IMR-90 (cell line): ENCODE measurements around the gene SLC7A6. TPM values are rescaled to one million over a fixed set of nuclear protein-coding genes. Genes with fewer than 3 reads are reported as not detected.

Source experiments
- ATAC-seq: fragments of 200-7000 bp; cut with Tn5 transposase; 2 replicates; pipeline ENCODE4 v1.9.1; 2020; ENCODE audit warnings: low read depth, mild to moderate bottlenecking, moderate library complexity
- BruUV-seq: library from RNA; stranded (reverse); fragments of 400-500 nt; replicated peaks from 2 replicates; lab custom pipeline; 2021; lab: Mats Ljungman, UMichigan
- CTCF ChIA-PET: fragments of 300-600 bp; formaldehyde crosslinking; extraction: SDS; loops from one replicate; lab custom pipeline; 2021; ENCODE audit warnings: antibody characterized with exemption; lab: Yijun Ruan, JAX
- POLR2A ChIA-PET: fragments of 300-600 bp; sonication (Branson Sonifier 250); formaldehyde crosslinking; loops from one replicate; lab custom pipeline; 2022; ENCODE audit warnings: antibody characterized with exemption; ENCODE audit not compliant: unreplicated experiment; lab: Charles Lee
- DNase-seq: peaks from one replicate; pipeline ENCODE4 v3.0.0; 2013
- H2AFZ ChIP-seq: replicated peaks from 2 replicates; pipeline ENCODE3; 2013; ENCODE audit warnings: low read length, mild to moderate bottlenecking; ENCODE audit not compliant: poor library complexity
- H2AK5ac ChIP-seq: 2 replicates; pipeline ENCODE4 v1.6.1; 2013; ENCODE audit warnings: low read depth, low read length, inconsistent platforms
- H2AK9ac ChIP-seq: replicated peaks from 2 replicates; pipeline ENCODE3; 2013; ENCODE audit warnings: mild to moderate bottlenecking, low read depth, low read length, moderate library complexity; ENCODE audit not compliant: poor library complexity
- H2BK120ac ChIP-seq: 2 replicates; pipeline ENCODE4 v1.6.1; 2013; ENCODE audit warnings: low read depth, low read length, inconsistent platforms
- H2BK15ac ChIP-seq: 3 replicates; pipeline ENCODE4 v1.6.1; 2013; ENCODE audit warnings: low read depth, low read length, inconsistent platforms
- H2BK20ac ChIP-seq: 2 replicates; pipeline ENCODE4 v1.6.1; 2013; ENCODE audit warnings: low read depth, mild to moderate bottlenecking, inconsistent platforms, low read length, moderate library complexity
- H2BK5ac ChIP-seq: 2 replicates; pipeline ENCODE4 v1.6.1; 2013; ENCODE audit warnings: mild to moderate bottlenecking, low read depth, low read length, inconsistent platforms; ENCODE audit not compliant: poor library complexity, severe bottlenecking
- H3K14ac ChIP-seq: replicated peaks from 2 replicates; pipeline ENCODE4 v1.6.1; 2013; ENCODE audit warnings: low read depth, low read length, inconsistent platforms
- H3K18ac ChIP-seq: 2 replicates; pipeline ENCODE4 v1.6.1; 2013; ENCODE audit warnings: low read depth, low read length, control low read depth
- H3K23ac ChIP-seq: 2 replicates; pipeline ENCODE4 v1.6.1; 2013; ENCODE audit warnings: low read depth, low read length, inconsistent platforms
- H3K27ac ChIP-seq: 2 replicates; pipeline ENCODE4 v1.5.1; 2013; ENCODE audit warnings: mild to moderate bottlenecking, control low read depth, low read length; ENCODE audit not compliant: insufficient read depth
- H3K27me3 ChIP-seq: 2 replicates; pipeline ENCODE4 v1.6.1; 2013; ENCODE audit warnings: low read length; ENCODE audit not compliant: control insufficient read depth, insufficient read depth
- H3K36me3 ChIP-seq: 2 replicates; pipeline ENCODE4 v1.6.1; 2013; ENCODE audit warnings: low read length, mixed read lengths; ENCODE audit not compliant: control insufficient read depth, insufficient read depth
- H3K4ac ChIP-seq: 2 replicates; pipeline ENCODE4 v1.6.1; 2013; ENCODE audit warnings: low read depth, low read length, inconsistent platforms
- H3K4me1 ChIP-seq: 2 replicates; pipeline ENCODE4 v1.6.1; 2013; ENCODE audit warnings: low read length, mixed read lengths; ENCODE audit not compliant: control insufficient read depth, insufficient read depth
- H3K4me2 ChIP-seq: 2 replicates; pipeline ENCODE4 v1.6.1; 2013; ENCODE audit warnings: low read depth, mild to moderate bottlenecking, control low read depth, low read length, moderate library complexity
- H3K4me3 ChIP-seq: 2 replicates; pipeline ENCODE4 v1.5.1; 2013; ENCODE audit warnings: low read depth, mild to moderate bottlenecking, control low read depth, low read length, moderate library complexity; ENCODE audit not compliant: insufficient read depth
- H3K56ac ChIP-seq: 2 replicates; pipeline ENCODE4 v1.6.1; 2013; ENCODE audit warnings: low read length, inconsistent platforms; ENCODE audit not compliant: insufficient read depth; ENCODE audit errors: extremely low read depth
- H3K79me1 ChIP-seq, 2 experiments: 2 replicates each; pipeline ENCODE4 v1.6.1; 2013; ENCODE audit warnings: low read length in 2 of 2, inconsistent platforms in 1 of 2, low read depth in 1 of 2
- H3K9ac ChIP-seq: 2 replicates; pipeline ENCODE4 v1.6.1; 2013; ENCODE audit warnings: low read depth, low read length, control low read depth
- H3K9me1 ChIP-seq: 2 replicates; pipeline ENCODE4 v1.6.1; 2013; ENCODE audit warnings: low read length, inconsistent platforms; ENCODE audit not compliant: insufficient read depth
- H3K9me3 ChIP-seq: 2 replicates; pipeline ENCODE4 v1.6.1; 2013; ENCODE audit warnings: low read length; ENCODE audit not compliant: control insufficient read depth, insufficient read depth
- H4K20me1 ChIP-seq: 2 replicates; pipeline ENCODE4 v1.6.1; 2013; ENCODE audit warnings: low read length, inconsistent platforms; ENCODE audit not compliant: insufficient read depth
- H4K5ac ChIP-seq: 2 replicates; pipeline ENCODE4 v1.6.1; 2013; ENCODE audit warnings: mild to moderate bottlenecking, low read depth, low read length, control low read depth
- H4K8ac ChIP-seq, 2 experiments: 2 replicates each; pipeline ENCODE4 v1.6.1; 2013; ENCODE audit warnings: low read depth in 2 of 2, low read length in 2 of 2, control low read depth in 1 of 2, inconsistent platforms in 1 of 2
- H4K91ac ChIP-seq: 2 replicates; pipeline ENCODE4 v1.6.1; 2013; ENCODE audit warnings: low read depth, low read length, inconsistent platforms; ENCODE audit not compliant: insufficient read depth
- BHLHE40 ChIP-seq: fragments of 150-350 bp; IDR thresholded peaks from 2 replicates; pipeline ENCODE4 v1.6.1; 2016; ENCODE audit warnings: mild to moderate bottlenecking, low read depth, low read length
- CEBPB ChIP-seq: IDR thresholded peaks from 2 replicates; pipeline ENCODE4 v1.6.1; 2012; ENCODE audit warnings: low read depth, low read length, improper control_type of control experiment
- CHD1 ChIP-seq: IDR thresholded peaks from 2 replicates; pipeline ENCODE4 v1.6.1; 2012; ENCODE audit warnings: low read depth, low read length, improper control_type of control experiment
- FOS ChIP-seq: fragments of 150-350 bp; IDR thresholded peaks from 2 replicates; pipeline ENCODE4 v1.6.1; 2016; ENCODE audit warnings: low read depth, low read length
- MAFK ChIP-seq: IDR thresholded peaks from 2 replicates; pipeline ENCODE4 v1.6.1; 2012; ENCODE audit warnings: low read depth, low read length, improper control_type of control experiment
- MAZ ChIP-seq: IDR thresholded peaks from 2 replicates; pipeline ENCODE4 v1.6.1; 2012; ENCODE audit warnings: low read depth, mild to moderate bottlenecking, low read length, improper control_type of control experiment, moderate library complexity, borderline replicate concordance
- NFE2L2 ChIP-seq: fragments of 150-350 bp; IDR thresholded peaks from 2 replicates; pipeline ENCODE4 v1.6.1; 2016; ENCODE audit warnings: low read depth, mild to moderate bottlenecking, low read length
- RCOR1 ChIP-seq: IDR thresholded peaks from 2 replicates; pipeline ENCODE4 v1.6.1; 2012; ENCODE audit warnings: mild to moderate bottlenecking, low read length, improper control_type of control experiment; ENCODE audit not compliant: insufficient replicate concordance
- RFX5 ChIP-seq: IDR thresholded peaks from 2 replicates; pipeline ENCODE4 v1.8.0; 2012; ENCODE audit warnings: low read depth, mild to moderate bottlenecking, low read length, moderate library complexity
- WGBS, 2 experiments: methylation state at CpG; one replicate each; pipeline versions ENCODE4 v1.1.5 to v1.1.7; 2013; ENCODE audit warnings: missing lambda C conversion rate in 2 of 2; ENCODE audit not compliant: insufficient read length in 1 of 2; ENCODE audit errors: extremely low coverage in 2 of 2; 5-methylcytosine and 5-hydroxymethylcytosine counted together
- dilution Hi-C: fragments of 300-500 bp; cut with HindIII; formaldehyde crosslinking; loops from one replicate; pipeline ENCODE4 v1.14.3; 2018; ENCODE audit warnings: low sequenced_read_pairs; ENCODE audit not compliant: unreplicated experiment
- in situ Hi-C: fragments of 300-500 bp; cut with MboI; formaldehyde crosslinking; loops from 3 replicates; pipeline ENCODE4 v1.14.3; 2019; ENCODE audit warnings: low sequenced_read_pairs, inconsistent platforms, mixed read lengths
- intact Hi-C: fragments of 100-400 bp; cut with micrococcal nuclease; formaldehyde crosslinking; loops from 2 replicates; pipeline ENCODE4 v1.10.0; 2022
- polyA plus RNA-seq, 3 experiments: library from polyadenylated mRNA; depleted of rRNA; stranded (reverse); fragments of >200 nt; gene quantifications; 2 replicates each; pipeline ENCODE4 v1.2.3, GENCODE V29; 2012; ENCODE audit warnings: low replicate concordance in 1 of 3
- total RNA-seq: library from RNA; depleted of rRNA; stranded (reverse); fragments of >200 nt; gene quantifications from 2 replicates; pipeline ENCODE4 v1.2.3, GENCODE V29; 2012
- TF ChIP-seq, protein P1 (sequence below): fragments of 150-350 bp; IDR thresholded peaks from 2 replicates; pipeline ENCODE4 v1.6.1; 2016; ENCODE audit warnings: low read depth, mild to moderate bottlenecking, low read length, moderate library complexity, borderline replicate concordance

Gene SLC7A6
- total and polyA plus RNA-seq, 2 of the 4 experiments (the other 2 are of a cell fraction) = 29.4 to 36.1 TPM

DNA sequence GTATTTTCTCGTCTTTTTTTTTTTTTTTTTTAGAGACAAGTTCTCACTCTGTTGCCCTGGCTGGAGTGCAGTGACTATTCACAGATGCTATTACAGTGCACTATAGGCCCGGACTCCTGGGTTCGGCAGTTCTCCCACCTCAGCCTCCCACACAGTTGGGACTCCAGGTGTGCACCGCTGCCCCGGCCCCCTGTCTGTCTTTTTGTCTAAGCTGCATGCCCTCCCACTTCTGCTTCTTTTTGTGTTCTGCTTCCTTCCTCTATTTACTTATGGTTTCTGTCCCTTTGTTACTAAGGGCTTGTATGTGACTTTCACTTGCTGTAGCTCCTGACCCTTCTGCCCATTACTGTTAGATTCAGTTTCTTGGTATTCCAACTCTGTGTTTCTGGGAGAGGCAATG is 20.5 kb downstream of the SLC7A6 start:
- Histone ChIP-seq H3K9me3 (no peaks in the 10 kb centered on the region), H2BK120ac (no peak overlapping the region), H2AK9ac (no peak overlapping the region), H3K9me1 (peaks cover 32% of the 10 kb centered on the region), H4K20me1 (peaks cover 77% of the 10 kb centered on the region), H4K5ac (no peak overlapping the region), H4K8ac (no peak overlapping the region), H2BK20ac (no peak overlapping the region), H2BK5ac (no peak overlapping the region), H3K18ac (no peak overlapping the region), H3K4me1 (peaks cover 11% of the 10 kb centered on the region), H3K23ac (no peak overlapping the region), H2BK15ac (no peak overlapping the region), H3K79me1 (peaks cover 22 to 92% of the 10 kb centered on the region in 2 experiments), H3K4ac (no peak overlapping the region), H4K91ac (no peak overlapping the region), H3K4me2 (no peak overlapping the region), H3K27ac (no peak overlapping the region), H2AFZ (no peak overlapping the region), H3K36me3 (peaks cover 24% of the 10 kb centered on the region), H3K56ac (no peak overlapping the region), H3K14ac (no peak overlapping the region), H2AK5ac (no peak overlapping the region), H3K27me3 (no peaks in the 10 kb centered on the region), H3K9ac (no peak overlapping the region), H3K4me3 (no peak overlapping the region)
- POLR2A ChIA-PET = no interaction called here
- intact Hi-C loops = no loop called here
- dilution Hi-C loops = no loop called here
- in situ Hi-C loops = no loop called here
- CTCF ChIA-PET = no interaction called here
- no peak for DNase-seq
- no CpG with 5 or more reads among the region's 5 CpGs for whole genome bisulfite sequencing, 2 experiments
- ATAC-seq = no peak
- BruUV-seq = no TSS peak
- TF ChIP-seq RFX5 (no peak), RCOR1 (no peak), CEBPB (no peak), CHD1 (no peak), BHLHE40 (no peak), NFE2L2 (no peak), FOS (no peak), MAZ (no peak), MAFK (no peak)
- TF ChIP-seq, protein P1, sequence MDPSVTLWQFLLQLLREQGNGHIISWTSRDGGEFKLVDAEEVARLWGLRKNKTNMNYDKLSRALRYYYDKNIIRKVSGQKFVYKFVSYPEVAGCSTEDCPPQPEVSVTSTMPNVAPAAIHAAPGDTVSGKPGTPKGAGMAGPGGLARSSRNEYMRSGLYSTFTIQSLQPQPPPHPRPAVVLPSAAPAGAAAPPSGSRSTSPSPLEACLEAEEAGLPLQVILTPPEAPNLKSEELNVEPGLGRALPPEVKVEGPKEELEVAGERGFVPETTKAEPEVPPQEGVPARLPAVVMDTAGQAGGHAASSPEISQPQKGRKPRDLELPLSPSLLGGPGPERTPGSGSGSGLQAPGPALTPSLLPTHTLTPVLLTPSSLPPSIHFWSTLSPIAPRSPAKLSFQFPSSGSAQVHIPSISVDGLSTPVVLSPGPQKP = no peak
